Measurements from ENCODE around the gene DNAAF8. TPM values are rescaled to one million over a fixed set of nuclear protein-coding genes. Genes with fewer than 3 reads are reported as not detected.
A peak's percentile ranks its signal among the peaks of the same experiment; 100 is the strongest.

The DNAAF8 gene
- total and polyA plus RNA-seq, 8 donors, result 0.23 to 1.0 (median 0.58) TPM

DNA sequence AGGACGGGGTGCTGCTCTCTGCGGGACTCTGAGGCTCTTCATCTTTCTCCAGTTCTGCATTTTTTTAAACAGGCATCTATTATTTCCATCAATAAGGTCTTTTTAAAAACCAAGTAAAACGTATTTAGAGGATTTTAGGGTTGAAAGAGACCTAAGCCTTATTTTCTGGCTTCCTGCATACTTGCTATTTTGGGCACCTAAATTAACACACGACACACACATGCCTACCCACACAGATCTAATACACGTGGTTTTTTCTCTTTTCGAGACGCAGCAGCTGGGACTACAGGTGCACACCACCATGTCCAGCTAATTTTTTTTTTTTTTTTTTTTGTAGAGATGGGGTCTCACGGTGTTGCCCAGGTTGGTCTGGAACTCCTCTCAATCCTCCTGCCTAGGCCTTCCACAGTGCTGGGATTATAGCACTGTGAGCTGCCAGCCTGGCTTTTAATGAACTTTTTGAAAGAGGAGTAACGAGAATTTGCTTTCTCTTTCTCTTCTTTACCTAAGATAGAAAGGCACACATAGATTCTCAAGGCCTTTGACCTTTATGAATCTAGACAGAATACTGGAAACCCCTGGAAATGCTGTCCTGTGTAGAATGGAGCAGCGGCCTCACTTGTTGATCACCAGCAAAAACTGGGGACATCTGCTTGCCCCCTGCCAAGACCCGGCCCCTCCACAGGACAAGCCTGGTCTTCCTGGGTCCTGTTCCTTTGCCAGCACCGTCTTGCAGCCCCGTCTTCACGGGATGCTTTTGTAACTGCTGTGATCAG is 13.8 kb downstream of the DNAAF8 start:
- no peak overlapping the region for H3K4me3 ChIP-seq
- TF ChIP-seq CTCF (IDR thresholded peaks at IDR 0.05), result no peak
- no peak for FAIRE-seq
- no peak for ATAC-seq
- no peak overlapping the region for H3K27ac ChIP-seq
- no peak for DNase-seq
- H3K36me3 ChIP-seq, result peaks cover 3 to 18% (median 6%) of the 10 kb centered on the region in 3 donors
- whole genome bisulfite sequencing, 2 donors, result 82 to 88% methylated on average over 14 of the region's 14 CpGs
- H3K9me3 ChIP-seq, result no peaks in the 10 kb centered on the region
- H3K4me1 ChIP-seq, result no peaks in the 10 kb centered on the region
- no peaks in the 10 kb centered on the region for H3K27me3 ChIP-seq
- intact Hi-C loops (cut with DNase I), result no loop called here

DNA sequence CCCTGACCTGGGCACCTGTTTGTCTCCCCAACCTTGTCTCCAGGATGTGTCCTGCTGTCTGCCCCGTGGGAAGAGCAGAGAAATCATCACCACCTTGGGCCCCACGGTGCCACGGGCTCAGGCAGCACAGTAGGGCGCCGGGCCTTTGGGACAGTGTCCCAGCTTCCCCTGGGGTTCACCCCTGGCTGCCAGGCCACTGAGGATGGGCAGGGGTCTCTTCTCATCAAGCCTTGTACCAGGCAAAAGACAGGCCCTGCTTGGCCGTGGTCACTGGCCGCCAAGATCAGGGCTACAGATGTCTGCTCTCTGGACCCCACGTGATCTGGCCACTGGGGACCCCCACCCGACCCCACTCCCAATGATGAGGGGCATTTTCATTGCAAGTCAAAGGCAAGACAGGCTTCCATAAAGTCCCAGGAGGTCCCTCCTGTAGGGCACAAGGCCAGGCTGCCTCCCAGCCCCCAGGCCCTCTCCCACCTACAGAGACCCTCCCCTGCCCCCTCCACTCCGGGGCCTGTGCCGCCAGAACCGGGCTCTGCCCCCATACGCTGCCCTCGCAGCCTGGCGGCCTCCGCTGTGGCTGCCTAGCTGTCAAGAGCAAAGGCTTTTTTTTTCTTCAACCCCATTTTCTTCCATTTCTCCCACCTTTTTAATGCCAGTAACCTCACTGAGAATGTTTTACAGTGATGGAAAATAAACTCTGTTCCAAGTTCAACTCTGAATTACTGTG is 14.5 kb downstream of the DNAAF8 start:
- Histone ChIP-seq H3K27me3 (no peaks in the 10 kb centered on the region), H3K4me3 (no peak overlapping the region), H3K36me3 (peaks cover 3 to 23% (median 6%) of the 10 kb centered on the region in 3 donors), H3K4me1 (no peaks in the 10 kb centered on the region), H3K27ac (no peak overlapping the region), H3K9me3 (no peaks in the 10 kb centered on the region)
- ATAC-seq (no peak), FAIRE-seq (no peak), DNase-seq (peak in 2 of 6 donors; percentile 39 to 52)
- intact Hi-C loops (cut with DNase I), result no loop called here
- no peak for TF ChIP-seq CTCF (IDR thresholded peaks at IDR 0.05)
- 86 to 88% methylated on average over 16 of the region's 16 CpGs for WGBS, 2 donors

DNA sequence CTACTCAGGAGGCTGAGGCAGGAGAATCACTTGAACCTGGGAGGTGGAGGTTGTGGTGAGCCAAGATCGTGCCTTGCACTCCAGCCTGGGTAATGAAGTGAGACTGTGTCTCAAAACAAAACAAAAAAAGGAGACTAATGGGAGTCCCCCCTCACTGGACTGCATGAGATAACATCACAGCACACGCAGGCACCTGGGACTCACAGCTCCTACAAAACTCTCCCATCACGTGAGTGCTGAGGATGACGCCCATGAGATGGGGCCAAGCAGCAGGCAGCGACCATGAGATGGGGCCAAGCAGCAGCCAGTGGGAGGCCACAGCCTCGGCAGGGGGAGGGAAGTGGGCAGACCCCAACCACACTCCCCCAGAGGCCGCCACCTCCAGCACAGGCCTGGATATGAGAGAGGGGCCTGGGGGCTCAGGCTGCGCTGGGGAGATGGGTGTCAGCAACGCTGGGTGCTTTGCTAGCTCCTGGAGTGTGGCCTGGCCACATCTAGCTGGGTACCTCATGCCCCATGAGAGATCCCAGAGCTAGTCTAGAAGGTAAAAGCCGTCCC is 15.4 kb downstream of the DNAAF8 start:
- intact Hi-C loops (cut with DNase I), result no loop called here
- ATAC-seq (no peak), FAIRE-seq (no peak), DNase-seq (peak in 1 of 6 donors; percentile 42)
- no peaks in the 10 kb centered on the region for H3K9me3 ChIP-seq
- no peaks in the 10 kb centered on the region for H3K27me3 ChIP-seq
- 88 to 90% methylated on average over 10 of the region's 10 CpGs for WGBS, 2 donors
- H3K36me3 ChIP-seq, result peaks cover 3 to 24% (median 6%) of the 10 kb centered on the region in 3 donors
- H3K27ac ChIP-seq, result no peak overlapping the region
- H3K4me3 ChIP-seq, result no peak overlapping the region
- no peak for TF ChIP-seq CTCF (IDR thresholded peaks at IDR 0.05)
- no peaks in the 10 kb centered on the region for H3K4me1 ChIP-seq

- DNase-seq, result no peak
- Histone ChIP-seq H3K36me3 (peaks cover 3 to 24% (median 6%) of the 10 kb centered on the region in 3 donors), H3K27me3 (no peaks in the 10 kb centered on the region), H3K4me1 (no peaks in the 10 kb centered on the region), H3K4me3 (no peak overlapping the region), H3K27ac (no peak overlapping the region), H3K9me3 (no peaks in the 10 kb centered on the region)
- WGBS, 2 donors, result 75 to 81% methylated on average over 8 of the region's 8 CpGs
- FAIRE-seq, result no peak
- no peak for TF ChIP-seq CTCF (IDR thresholded peaks at IDR 0.05)
- ATAC-seq, result no peak
- intact Hi-C loops (cut with DNase I), result no loop called here
Observed at GRCh38 chr16:4750896-4751295, 16.6 kb downstream of the DNAAF8 start.

Data from pancreas (tissue), 10 donors.